HL-60 (cell line): ENCODE data around the gene PAH.

Source experiments
- GABPA ChIP-seq: IDR thresholded peaks from 2 replicates; pipeline ENCODE4 v1.6.1; 2012; ENCODE audit warnings: low read depth
- POLR2AphosphoS5 ChIP-seq: IDR thresholded peaks from 2 replicates; pipeline ENCODE4 v1.6.1; 2012; ENCODE audit warnings: low read depth
- REST ChIP-seq: IDR thresholded peaks from 2 replicates; pipeline ENCODE4 v1.6.1; 2012; ENCODE audit warnings: low read depth; ENCODE audit not compliant: insufficient replicate concordance
- TF ChIP-seq, protein P1 (sequence below): IDR thresholded peaks from one replicate; pipeline ENCODE4 v1.5.1; 2011; ENCODE audit warnings: low read length, control low read depth, inconsistent platforms; ENCODE audit not compliant: insufficient read depth

DNA sequence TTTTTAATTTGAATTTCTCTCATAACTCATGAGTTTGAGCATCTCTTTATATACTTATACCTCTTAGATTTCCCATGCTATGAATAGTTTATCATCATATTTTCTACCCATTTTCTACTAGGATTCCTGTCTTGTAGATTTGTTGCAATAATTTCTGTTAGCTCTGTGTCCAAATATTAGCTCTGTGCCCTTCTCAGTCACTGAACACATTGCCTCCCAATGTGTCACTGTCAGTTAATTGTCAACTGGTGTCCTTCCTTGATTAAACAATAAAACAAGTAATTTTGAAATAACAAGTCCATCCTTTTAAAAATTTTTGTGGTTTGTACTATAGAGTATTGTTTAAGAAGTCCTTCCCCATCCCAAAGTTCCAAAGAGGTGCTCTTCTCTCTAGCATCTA is 4.2 kb upstream of the PAH start:
- TF ChIP-seq, protein P1, sequence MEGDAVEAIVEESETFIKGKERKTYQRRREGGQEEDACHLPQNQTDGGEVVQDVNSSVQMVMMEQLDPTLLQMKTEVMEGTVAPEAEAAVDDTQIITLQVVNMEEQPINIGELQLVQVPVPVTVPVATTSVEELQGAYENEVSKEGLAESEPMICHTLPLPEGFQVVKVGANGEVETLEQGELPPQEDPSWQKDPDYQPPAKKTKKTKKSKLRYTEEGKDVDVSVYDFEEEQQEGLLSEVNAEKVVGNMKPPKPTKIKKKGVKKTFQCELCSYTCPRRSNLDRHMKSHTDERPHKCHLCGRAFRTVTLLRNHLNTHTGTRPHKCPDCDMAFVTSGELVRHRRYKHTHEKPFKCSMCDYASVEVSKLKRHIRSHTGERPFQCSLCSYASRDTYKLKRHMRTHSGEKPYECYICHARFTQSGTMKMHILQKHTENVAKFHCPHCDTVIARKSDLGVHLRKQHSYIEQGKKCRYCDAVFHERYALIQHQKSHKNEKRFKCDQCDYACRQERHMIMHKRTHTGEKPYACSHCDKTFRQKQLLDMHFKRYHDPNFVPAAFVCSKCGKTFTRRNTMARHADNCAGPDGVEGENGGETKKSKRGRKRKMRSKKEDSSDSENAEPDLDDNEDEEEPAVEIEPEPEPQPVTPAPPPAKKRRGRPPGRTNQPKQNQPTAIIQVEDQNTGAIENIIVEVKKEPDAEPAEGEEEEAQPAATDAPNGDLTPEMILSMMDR, result no peak
- TF ChIP-seq REST (no peak), POLR2AphosphoS5 (no peak), GABPA (no peak)
